Upper lobe of left lung (tissue), 6 donors: Measurements from ENCODE around the gene RCCD1. TPM values are rescaled to one million over a fixed set of nuclear protein-coding genes. Genes with fewer than 3 reads are reported as not detected.

Experiments
- ATAC-seq, 2 donors: fragments of 200-7000 bp; cut with Tn5 transposase; one replicate each; pipeline ENCODE4 v1.9.1; 2022; ENCODE audit warnings: mild to moderate bottlenecking in 2 of 2, moderate library complexity in 2 of 2; ENCODE audit not compliant: low FRiP score in 2 of 2
- DNase-seq, 2 donors: peaks; one replicate each; pipeline ENCODE4 v3.0.0-alpha.2; 2019 to 2020
- H3K27ac ChIP-seq, 4 donors: fragments of 200-600 bp; sonication (generic); one replicate each; pipeline ENCODE4 v1.5.1; 2016 to 2019
- H3K27me3 ChIP-seq, 4 donors: fragments of 200-600 bp; sonication (generic); one replicate each; pipeline ENCODE4 v1.5.1; 2017 to 2019
- H3K36me3 ChIP-seq, 4 donors: fragments of 200-600 bp; sonication (generic); one replicate each; pipeline ENCODE4 v1.5.1; 2016 to 2019
- H3K4me1 ChIP-seq, 4 donors: fragments of 200-600 bp; sonication (generic); one replicate each; pipeline ENCODE4 v1.5.1; 2018 to 2019
- H3K4me3 ChIP-seq, 4 donors: fragments of 200-600 bp; sonication (generic); one replicate each; pipeline ENCODE4 v1.5.1; 2017 to 2019; ENCODE audit warnings: mild to moderate bottlenecking in 2 of 4, moderate library complexity in 1 of 4
- H3K9me3 ChIP-seq, 4 donors: fragments of 200-600 bp; sonication (generic); one replicate each; pipeline ENCODE4 v1.5.1; 2018 to 2019
- EP300 ChIP-seq, 4 donors: sonication (generic); formaldehyde crosslinking; IDR thresholded peaks; one replicate each; pipeline ENCODE4 v1.5.1; 2017; ENCODE audit warnings: antibody characterized with exemption in 4 of 4, control low read depth in 2 of 4
- POLR2A ChIP-seq, 4 donors: fragments of 450-650 bp; IDR thresholded peaks; one replicate each; pipeline ENCODE4 v1.5.1; 2016 to 2017; ENCODE audit warnings: antibody characterized with exemption in 4 of 4, mild to moderate bottlenecking in 2 of 4
- POLR2AphosphoS5 ChIP-seq, 2 donors: sonication (generic); formaldehyde crosslinking; IDR thresholded peaks; one replicate each; pipeline ENCODE4 v1.5.1; 2017; ENCODE audit warnings: antibody characterized with exemption in 2 of 2
- WGBS, 2 donors: methylation state at CpG; one replicate each; pipeline ENCODE4 v1.1.5; 2017 to 2018; 5-methylcytosine and 5-hydroxymethylcytosine counted together
- total RNA-seq, 6 donors: library from RNA; depleted of rRNA in 4 of 6; stranded (reverse); fragments of >200 nt in 4 of 6; gene quantifications; one replicate each; pipeline versions ENCODE4 v1.1.0 to v1.2.1, GENCODE V29; 2016 to 2021
- TF ChIP-seq, protein P1 (sequence below), 6 experiments: fragments of 450-650 bp in 4 of 6; fragments of 200-600 bp in 2 of 6; sonication (generic) in 2 of 6; IDR thresholded peaks; one replicate each; pipeline ENCODE4 v1.5.1; 2016 to 2019; ENCODE audit warnings: antibody characterized with exemption in 6 of 6
- donor health status: DM: no; HTN: no; CAD: no; lungs with moderate emphysema.
- donor health status: DM: no; HTN: yes; CAD: no; lungs with severe emphysema.

The RCCD1 gene
- total RNA-seq, 6 donors from 2014 or later = 3.8 to 21.0 (median 9.4) TPM

- ATAC-seq (no peak), DNase-seq (no peak)
- Histone ChIP-seq H3K36me3 (peaks cover 0 to 3% (median under 1%) of the 10 kb centered on the region in 4 donors), H3K4me3 (peak overlapping the region in 3 of 4 donors; percentile 68 to 87 (median 73)), H3K9me3 (no peaks in the 10 kb centered on the region), H3K27ac (peak overlapping the region; percentile 88 to 97 (median 96)), H3K27me3 (no peaks in the 10 kb centered on the region), H3K4me1 (peaks cover 50 to 72% (median 53%) of the 10 kb centered on the region in 4 donors)
- WGBS, 2 donors = 14 to 20% methylated on average over 5 of the region's 5 CpGs
- TF ChIP-seq POLR2A (IDR thresholded peaks at IDR 0.05) = no peak
- TF ChIP-seq POLR2AphosphoS5 (IDR thresholded peaks at IDR 0.05) = no peak
- no peak for TF ChIP-seq EP300 (IDR thresholded peaks at IDR 0.05)
- TF ChIP-seq, protein P1, sequence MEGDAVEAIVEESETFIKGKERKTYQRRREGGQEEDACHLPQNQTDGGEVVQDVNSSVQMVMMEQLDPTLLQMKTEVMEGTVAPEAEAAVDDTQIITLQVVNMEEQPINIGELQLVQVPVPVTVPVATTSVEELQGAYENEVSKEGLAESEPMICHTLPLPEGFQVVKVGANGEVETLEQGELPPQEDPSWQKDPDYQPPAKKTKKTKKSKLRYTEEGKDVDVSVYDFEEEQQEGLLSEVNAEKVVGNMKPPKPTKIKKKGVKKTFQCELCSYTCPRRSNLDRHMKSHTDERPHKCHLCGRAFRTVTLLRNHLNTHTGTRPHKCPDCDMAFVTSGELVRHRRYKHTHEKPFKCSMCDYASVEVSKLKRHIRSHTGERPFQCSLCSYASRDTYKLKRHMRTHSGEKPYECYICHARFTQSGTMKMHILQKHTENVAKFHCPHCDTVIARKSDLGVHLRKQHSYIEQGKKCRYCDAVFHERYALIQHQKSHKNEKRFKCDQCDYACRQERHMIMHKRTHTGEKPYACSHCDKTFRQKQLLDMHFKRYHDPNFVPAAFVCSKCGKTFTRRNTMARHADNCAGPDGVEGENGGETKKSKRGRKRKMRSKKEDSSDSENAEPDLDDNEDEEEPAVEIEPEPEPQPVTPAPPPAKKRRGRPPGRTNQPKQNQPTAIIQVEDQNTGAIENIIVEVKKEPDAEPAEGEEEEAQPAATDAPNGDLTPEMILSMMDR (IDR thresholded peaks at IDR 0.05) = no peak
These were observed 22.1 kb upstream of the RCCD1 start for GRCh38 chr15:90932660-90932991.

GRCh38 chr15:90933301-90933700 lies 21.4 kb upstream of the RCCD1 start:
- Histone ChIP-seq H3K36me3 (peaks cover 0 to 10% (median 5%) of the 10 kb centered on the region in 4 donors), H3K9me3 (no peaks in the 10 kb centered on the region), H3K27ac (no peak overlapping the region), H3K27me3 (no peaks in the 10 kb centered on the region), H3K4me3 (no peak overlapping the region), H3K4me1 (peaks cover 50 to 72% (median 53%) of the 10 kb centered on the region in 4 donors)
- ATAC-seq (no peak), DNase-seq (no peak)
- WGBS, 2 donors = 88 to 91% methylated on average over 1 of the region's 1 CpG
- TF ChIP-seq POLR2AphosphoS5 (IDR thresholded peaks at IDR 0.05) (no peak), POLR2A (IDR thresholded peaks at IDR 0.05) (no peak), EP300 (IDR thresholded peaks at IDR 0.05) (no peak)
- TF ChIP-seq, protein P1 (IDR thresholded peaks at IDR 0.05) = no peak

DNA sequence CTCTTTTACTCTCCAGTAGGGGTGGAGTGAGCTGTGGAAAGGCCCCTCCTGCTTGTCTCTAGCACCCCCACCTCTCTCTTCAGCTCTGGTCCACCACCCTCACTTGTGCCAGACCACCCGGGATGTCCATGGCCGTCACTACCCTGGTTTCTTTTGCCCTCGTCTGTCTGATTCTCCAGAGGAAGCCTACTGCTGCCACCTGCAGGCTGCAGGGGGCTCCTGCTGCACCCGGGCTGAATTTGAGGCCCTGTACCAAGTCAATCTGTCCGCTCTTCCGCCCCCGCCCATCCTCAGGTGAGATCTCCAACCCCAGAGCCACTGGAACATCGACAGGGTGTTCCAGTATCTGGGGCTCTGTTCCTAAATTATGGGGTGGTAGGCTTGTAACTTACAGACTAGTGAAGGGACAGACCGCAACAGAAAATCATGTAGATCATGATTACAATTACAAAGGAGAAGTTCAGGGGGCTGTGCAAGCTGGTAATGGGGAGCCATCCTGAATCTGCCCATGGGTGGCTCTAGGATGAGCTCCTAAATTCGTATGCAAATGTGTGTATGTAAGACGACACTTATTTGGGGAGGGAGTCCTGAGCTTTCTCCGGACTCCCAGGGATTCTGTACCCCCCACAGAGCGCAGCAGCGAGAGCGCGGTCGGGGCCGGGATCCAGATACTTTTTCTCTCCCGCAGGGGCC lies 20.3 kb upstream of the RCCD1 start:
- 1 to 2% methylated on average over 19 of the region's 19 CpGs for WGBS, 2 donors
- Histone ChIP-seq H3K9me3 (no peaks in the 10 kb centered on the region), H3K27me3 (no peaks in the 10 kb centered on the region), H3K27ac (peak overlapping the region; percentile 62 to 91 (median 82)), H3K36me3 (peaks cover 4 to 21% (median 15%) of the 10 kb centered on the region in 4 donors), H3K4me1 (peaks cover 45 to 64% (median 48%) of the 10 kb centered on the region in 4 donors), H3K4me3 (peak overlapping the region; percentile 65 to 95 (median 85))
- DNase-seq (peak; percentile 91 to 94), ATAC-seq (peak; percentile 69 to 82)
- no peak for TF ChIP-seq POLR2A (IDR thresholded peaks at IDR 0.05)
- TF ChIP-seq, protein P1 (IDR thresholded peaks at IDR 0.05) = peak; percentile 77 to 95 (median 84)

- peak; percentile 92 to 93 for ATAC-seq
- peak within 1 kb of the TSS; percentile 62 to 91 (median 82) for H3K27ac ChIP-seq
- TF ChIP-seq POLR2A (IDR thresholded peaks at IDR 0.05) (peak in 2 of 4 donors; percentile 59 to 79), POLR2AphosphoS5 (IDR thresholded peaks at IDR 0.05) (peak in 1 of 2 donors; percentile 75)
- TF ChIP-seq, protein P1 (IDR thresholded peaks at IDR 0.05) = no peak
These were observed 19.5 kb upstream of the RCCD1 start, which contains the start of gene UNC45A for GRCh38 chr15:90934949-90935751. Gene UNC45A, plus strand, starts transcription at chr15:90935285. Its CDS starts 40 bp downstream, at chr15:90935325.

More at GRCh38 chr15:90934949-90935751, 19.5 kb upstream of the RCCD1 start, which contains the start of gene UNC45A:
- peak; percentile 98 to 99 for DNase-seq
- Histone ChIP-seq H3K4me1 (peaks cover 45 to 60% (median 46%) of the 10 kb centered on the region in 4 donors), H3K9me3 (no peaks in the 10 kb centered on the region), H3K36me3 (peaks cover 12 to 28% (median 22%) of the 10 kb centered on the region in 4 donors), H3K4me3 (peak within 1 kb of the TSS; percentile 65 to 95 (median 85)), H3K27me3 (no peaks in the 10 kb centered on the region)
- WGBS, 2 donors = 0 to 1% methylated on average over 8 to 45 of the region's 65 CpGs
